Testis (tissue), 2 donors: ENCODE results near the gene EEIG1.

ENCODE experiments used
- POLR2A ChIP-seq: fragments of 450-650 bp; IDR thresholded peaks from one replicate; pipeline ENCODE4 v1.6.1; 2017; ENCODE audit warnings: antibody characterized with exemption, mild to moderate bottlenecking, moderate library complexity
- TF ChIP-seq, protein P1 (sequence below), 3 experiments: fragments of 450-650 bp in 2 of 3; fragments of 200-600 bp in 1 of 3; sonication (generic) in 1 of 3; IDR thresholded peaks; one replicate each; pipeline ENCODE4 v1.5.1; 2016 to 2019; ENCODE audit warnings: antibody characterized with exemption in 3 of 3, mild to moderate bottlenecking in 2 of 3, moderate library complexity in 1 of 3

DNA sequence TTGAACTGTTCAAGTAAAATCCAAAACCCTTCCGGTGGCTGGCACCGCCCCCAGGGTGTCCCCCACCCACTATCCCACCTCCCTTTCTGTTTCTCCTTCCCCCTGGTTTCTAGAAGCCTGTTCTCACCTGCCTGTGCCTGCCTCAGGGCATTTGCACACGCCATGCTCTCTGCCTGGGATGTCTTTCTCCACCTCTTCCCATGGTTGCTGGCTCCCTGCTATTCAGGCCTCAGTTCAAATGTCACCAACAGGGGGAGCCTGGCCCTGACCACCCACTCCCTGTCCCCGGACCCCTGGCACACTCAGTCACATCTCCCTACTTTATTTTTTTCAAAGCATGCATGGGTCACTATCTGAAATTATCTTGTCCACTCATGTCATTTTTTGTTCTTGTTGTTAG lies 39.9 kb upstream of the EEIG1 start:
- TF ChIP-seq, protein P1, sequence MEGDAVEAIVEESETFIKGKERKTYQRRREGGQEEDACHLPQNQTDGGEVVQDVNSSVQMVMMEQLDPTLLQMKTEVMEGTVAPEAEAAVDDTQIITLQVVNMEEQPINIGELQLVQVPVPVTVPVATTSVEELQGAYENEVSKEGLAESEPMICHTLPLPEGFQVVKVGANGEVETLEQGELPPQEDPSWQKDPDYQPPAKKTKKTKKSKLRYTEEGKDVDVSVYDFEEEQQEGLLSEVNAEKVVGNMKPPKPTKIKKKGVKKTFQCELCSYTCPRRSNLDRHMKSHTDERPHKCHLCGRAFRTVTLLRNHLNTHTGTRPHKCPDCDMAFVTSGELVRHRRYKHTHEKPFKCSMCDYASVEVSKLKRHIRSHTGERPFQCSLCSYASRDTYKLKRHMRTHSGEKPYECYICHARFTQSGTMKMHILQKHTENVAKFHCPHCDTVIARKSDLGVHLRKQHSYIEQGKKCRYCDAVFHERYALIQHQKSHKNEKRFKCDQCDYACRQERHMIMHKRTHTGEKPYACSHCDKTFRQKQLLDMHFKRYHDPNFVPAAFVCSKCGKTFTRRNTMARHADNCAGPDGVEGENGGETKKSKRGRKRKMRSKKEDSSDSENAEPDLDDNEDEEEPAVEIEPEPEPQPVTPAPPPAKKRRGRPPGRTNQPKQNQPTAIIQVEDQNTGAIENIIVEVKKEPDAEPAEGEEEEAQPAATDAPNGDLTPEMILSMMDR (IDR thresholded peaks at IDR 0.05), result no peak
- no peak for TF ChIP-seq POLR2A
